HepG2 (cell line): Measurements from ENCODE around the gene ATG2A. TPM values are rescaled to one million over a fixed set of nuclear protein-coding genes. Genes with fewer than 3 reads are reported as not detected.

Source experiments
- CTCF ChIP-seq: sonication (generic); formaldehyde crosslinking; IDR thresholded peaks from 2 replicates; pipeline ENCODE4 v1.5.0; 2020; ENCODE audit warnings: mild to moderate bottlenecking, missing genetic modification reagents, moderate library complexity
- EHMT2 ChIP-seq: fragments of 200-600 bp; sonication (generic); IDR thresholded peaks from 2 replicates; pipeline ENCODE4 v1.7.0; 2017; ENCODE audit warnings: antibody characterized with exemption, low read depth, low read length, borderline replicate concordance
- ETS1 ChIP-seq: sonication (generic); formaldehyde crosslinking; IDR thresholded peaks from 2 replicates; pipeline ENCODE4 v1.4.0; 2020; ENCODE audit warnings: missing genetic modification reagents
- GABPA ChIP-seq, 2 experiments: IDR thresholded peaks; 2 replicates each; pipeline ENCODE4 v1.6.1; 2011 to 2016; ENCODE audit warnings: low read depth in 2 of 2, low read length in 1 of 2, missing biosample characterization in 1 of 2, missing genetic modification characterization in 1 of 2
- HNF4G ChIP-seq, 2 experiments: sonication (generic) in 1 of 2; formaldehyde crosslinking in 1 of 2; IDR thresholded peaks; 2 replicates each; pipeline versions ENCODE4 v1.4.0 to v1.6.1; 2011 to 2020; ENCODE audit warnings: borderline replicate concordance in 2 of 2, low read depth in 2 of 2, mild to moderate bottlenecking in 2 of 2, low read length in 1 of 2, missing genetic modification reagents in 1 of 2, moderate library complexity in 1 of 2
- KDM3A ChIP-seq: IDR thresholded peaks from 2 replicates; pipeline ENCODE4 v1.6.1; 2018; ENCODE audit warnings: low read depth, missing compliant biosample characterization
- KLF11 ChIP-seq: IDR thresholded peaks from 2 replicates; pipeline ENCODE4 v1.6.1; 2016; ENCODE audit warnings: missing compliant biosample characterization
- MBNL3 ChIP-seq: fragments of 250-450 bp; sonication (Bioruptor Pico); conservative IDR thresholded peaks from 2 replicates; pipeline ENCODE4 v1.8.0; 2022; ENCODE audit warnings: mild to moderate bottlenecking, inconsistent platforms
- MZF1 ChIP-seq: sonication (generic); formaldehyde crosslinking; IDR thresholded peaks from 2 replicates; pipeline ENCODE4 v1.8.1; 2023; ENCODE audit warnings: mild to moderate bottlenecking, missing genetic modification reagents, borderline replicate concordance
- PREB ChIP-seq: sonication (generic); formaldehyde crosslinking; IDR thresholded peaks from 2 replicates; pipeline ENCODE4 v1.4.0; 2020; ENCODE audit warnings: missing genetic modification reagents
- SETDB1 ChIP-seq: sonication (generic); formaldehyde crosslinking; IDR thresholded peaks from 2 replicates; pipeline ENCODE4 v1.5.1; 2020; ENCODE audit warnings: missing genetic modification reagents, mild to moderate bottlenecking, borderline replicate concordance
- SNAI1 ChIP-seq: sonication (generic); formaldehyde crosslinking; IDR thresholded peaks from 2 replicates; pipeline ENCODE4 v1.5.0; 2020; ENCODE audit warnings: mild to moderate bottlenecking, missing genetic modification reagents, borderline replicate concordance
- SP1 ChIP-seq, 2 experiments: fragments of 450-650 bp in 1 of 2; sonication (generic) in 1 of 2; formaldehyde crosslinking in 1 of 2; IDR thresholded peaks; 2 replicates each; pipeline versions ENCODE4 v1.4.0 to v1.6.1; 2016 to 2020; ENCODE audit warnings: missing genetic modification reagents in 1 of 2
- U2AF1 ChIP-seq: fragments of 200-400 bp; formaldehyde crosslinking; optimal IDR thresholded peaks from 2 replicates; pipeline ENCODE3; 2017; ENCODE audit warnings: mild to moderate bottlenecking, low read depth, low read length
- ZBTB42 ChIP-seq: sonication (generic); formaldehyde crosslinking; IDR thresholded peaks from 2 replicates; pipeline ENCODE4 v1.5.0; 2020; ENCODE audit warnings: mild to moderate bottlenecking, missing genetic modification reagents
- ZFAT ChIP-seq: sonication (generic); formaldehyde crosslinking; conservative IDR thresholded peaks from 2 replicates; pipeline ENCODE4 v1.8.1; 2023; ENCODE audit warnings: missing genetic modification reagents, inconsistent platforms
- ZNF646 ChIP-seq: sonication (generic); formaldehyde crosslinking; IDR thresholded peaks from 2 replicates; pipeline ENCODE4 v1.9.0; 2021; ENCODE audit warnings: mild to moderate bottlenecking, missing genetic modification reagents
- ZSCAN12 ChIP-seq: sonication (generic); formaldehyde crosslinking; IDR thresholded peaks from 2 replicates; pipeline ENCODE4 v1.9.0; 2021; ENCODE audit warnings: mild to moderate bottlenecking, missing genetic modification reagents
- polyA plus RNA-seq, 8 experiments: library from polyadenylated mRNA; depleted of rRNA in 3 of 8; stranded (reverse) in 7 of 8; unstranded in 1 of 8; fragments of >200 nt; fragmentation: Illumina TruSeq in 4 of 8; extraction: Trizol in 4 of 8; gene quantifications; 2 replicates each; pipeline versions ENCODE4 v1.2.1 to v1.2.3, GENCODE V29; 2011 to 2016; ENCODE audit warnings: low read depth in 4 of 8, missing spikeins in 1 of 8, mixed read lengths in 1 of 8; ENCODE audit not compliant: insufficient read depth in 1 of 8
- total RNA-seq, 5 experiments: library from RNA; depleted of rRNA; stranded (reverse); fragments of >200 nt; fragmentation: Illumina TruSeq; extraction: Trizol; gene quantifications; 2 replicates each; pipeline ENCODE4 v1.2.3, GENCODE V29; 2016; ENCODE audit warnings: low read depth in 1 of 5

Gene ATG2A
- total and polyA plus RNA-seq, 2 of the 13 experiments (the other 11 are each of a cell fraction or from before 2014, with no cell fraction given), result 6.7 to 8.0 TPM

- no peak for TF ChIP-seq ZSCAN12 (CRISPR knock-in tag)
- TF ChIP-seq GABPA (IDR thresholded peaks at IDR 0.05; ENCODE audit: low read depth, low read length), result no peak
- TF ChIP-seq GABPA (CRISPR knock-in tag; IDR thresholded peaks at IDR 0.05; ENCODE audit: low read depth), result peak; percentile 36; the same call in 1 of the 2 replicates
- no peak for TF ChIP-seq MZF1
- peak; percentile 41 for TF ChIP-seq CTCF
- no peak for TF ChIP-seq SNAI1 (CRISPR knock-in tag)
- no peak for TF ChIP-seq SP1 (IDR thresholded peaks at IDR 0.05)
- no peak for TF ChIP-seq SP1 (CRISPR knock-in tag; IDR thresholded peaks at IDR 0.05)
- TF ChIP-seq EHMT2, result no peak
- TF ChIP-seq KLF11 (CRISPR knock-in tag), result no peak
- TF ChIP-seq HNF4G (IDR thresholded peaks at IDR 0.05; ENCODE audit: borderline replicate concordance, low read depth, low read length), result no peak
- no peak for TF ChIP-seq HNF4G (CRISPR knock-in tag; IDR thresholded peaks at IDR 0.05; ENCODE audit: borderline replicate concordance, low read depth)
- TF ChIP-seq ZNF646 (CRISPR knock-in tag), result no peak
- TF ChIP-seq ZFAT (CRISPR knock-in tag), result no peak
- no peak for TF ChIP-seq ETS1
- no peak for TF ChIP-seq PREB (CRISPR knock-in tag)
- no peak for TF ChIP-seq SETDB1 (CRISPR knock-in tag)
- TF ChIP-seq ZBTB42, result no peak
- no peak for TF ChIP-seq KDM3A
- TF ChIP-seq U2AF1, result no peak
- no peak for TF ChIP-seq MBNL3 (CRISPR knock-in tag)
Measured at GRCh38 chr11:64856382-64857227, 60.4 kb downstream of the ATG2A start (continued).
